ENCODE data around the gene PREX1. TPM values are rescaled to one million over a fixed set of nuclear protein-coding genes. Genes with fewer than 3 reads are reported as not detected.
"Not testable (repeated sequence)": the region's sequence is repeated elsewhere in the genome, so short reads cannot be mapped to it uniquely, and the experiment has no call there.

The PREX1 gene
- polyA plus RNA-seq, 3 donors, result 13.0 to 17.3 (median 14.3) TPM

DNA sequence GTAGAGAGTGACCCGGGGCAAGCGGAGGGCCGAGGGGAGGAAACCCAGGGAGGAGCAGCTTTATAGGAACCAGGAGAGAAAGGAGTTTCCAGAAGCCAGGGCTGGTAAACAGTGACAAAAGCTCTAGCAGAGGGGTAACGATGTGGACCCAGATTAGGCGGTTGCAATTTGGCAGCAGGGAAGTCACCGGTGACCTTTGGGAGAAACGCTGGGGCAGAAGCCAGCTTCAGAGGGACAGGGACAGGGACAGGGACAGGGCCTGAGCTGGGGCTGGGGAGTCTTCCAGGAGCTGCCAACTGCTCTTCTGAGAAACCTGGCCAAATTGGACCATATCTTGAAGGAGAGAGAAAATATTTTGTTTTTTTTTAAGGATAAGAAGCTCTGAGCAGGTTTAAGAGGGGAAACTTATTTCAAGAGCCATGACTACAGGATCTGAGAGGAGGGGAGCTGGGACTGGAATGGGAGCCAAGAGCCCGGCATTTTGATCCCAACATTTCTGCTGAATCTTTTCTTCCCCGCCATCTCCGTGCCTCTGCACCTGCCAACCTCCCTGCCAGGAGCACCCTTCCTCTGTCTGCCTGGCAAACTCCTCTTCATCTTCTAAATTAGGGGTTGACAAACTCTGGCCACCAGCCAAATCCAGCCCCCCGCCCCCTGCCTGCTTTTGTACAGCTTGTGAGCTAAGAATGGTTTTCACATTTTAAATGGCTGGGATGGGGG is 22.6 kb upstream of the PREX1 start:
- no peak for DNase-seq

DNA sequence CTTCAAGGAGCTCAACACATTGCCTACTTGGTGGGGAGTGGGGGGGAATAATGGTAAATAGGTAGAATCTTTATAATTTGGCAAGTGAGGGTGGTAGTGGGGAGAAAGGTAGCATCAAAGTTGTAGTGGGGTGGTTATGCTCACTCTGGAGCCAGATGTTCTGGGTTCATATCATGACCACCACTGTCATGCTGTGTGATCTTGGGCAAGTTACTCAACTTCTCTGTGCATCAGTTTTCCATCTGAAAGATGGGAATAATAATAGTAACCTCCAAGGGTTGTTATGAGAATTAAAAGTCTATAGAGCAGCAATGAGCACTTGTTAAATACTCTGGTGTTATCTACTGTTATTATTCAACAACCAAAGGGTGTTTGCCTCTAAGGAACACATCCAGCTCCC is 22.0 kb upstream of the PREX1 start:
- no peak for DNase-seq

DNA sequence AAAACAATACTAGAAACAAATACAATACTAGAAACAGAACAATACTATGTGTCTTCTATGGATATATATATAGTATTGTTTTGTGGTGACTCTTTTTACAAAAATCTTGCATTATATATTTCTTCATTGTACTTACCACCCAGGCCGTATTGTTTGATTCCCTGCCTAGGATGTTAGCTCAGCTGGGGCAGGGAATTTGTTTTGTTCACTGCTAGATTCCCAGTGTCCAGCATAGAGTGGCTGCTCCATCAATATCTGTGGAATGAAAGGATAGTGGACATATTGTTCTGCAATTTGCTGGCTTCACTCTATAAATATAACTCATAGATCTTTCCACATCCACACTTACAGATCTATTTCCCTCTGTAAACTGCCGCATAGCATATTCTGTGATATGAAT is 21.5 kb upstream of the PREX1 start:
- DNase-seq, result no peak

DNA sequence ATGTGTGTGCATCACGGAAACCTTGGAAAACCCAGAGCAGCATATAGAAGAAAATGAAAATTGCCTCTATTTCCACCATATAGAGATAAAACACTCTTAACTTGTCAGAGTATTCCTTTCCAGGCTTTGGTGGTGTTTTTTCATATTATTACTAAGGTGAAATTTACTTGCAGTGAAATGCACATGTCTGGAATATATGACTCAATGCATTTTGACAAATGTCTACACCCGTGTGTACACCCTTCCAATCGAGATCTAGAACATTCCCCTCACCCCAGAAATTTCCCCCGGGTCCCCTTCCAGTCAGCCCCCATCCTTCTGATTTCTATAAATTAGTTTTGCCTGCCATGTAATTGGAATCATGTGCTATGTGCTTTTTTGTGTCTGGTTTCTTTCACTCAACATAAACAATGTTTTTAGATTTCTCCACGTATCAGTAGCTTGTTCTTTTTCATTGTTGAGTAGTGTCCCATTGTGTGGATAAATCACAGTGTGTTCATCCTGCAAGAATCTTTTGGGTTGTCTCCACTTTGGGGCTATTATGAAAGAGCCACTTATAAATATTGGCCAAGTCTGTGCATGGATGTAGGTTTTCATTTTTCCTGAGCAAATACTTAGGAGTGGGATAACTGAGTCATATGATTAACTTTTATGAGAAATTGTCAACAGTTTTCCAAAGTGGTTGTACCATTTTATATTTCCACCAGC is 19.9 kb upstream of the PREX1 start:
- no peak for DNase-seq

DNA sequence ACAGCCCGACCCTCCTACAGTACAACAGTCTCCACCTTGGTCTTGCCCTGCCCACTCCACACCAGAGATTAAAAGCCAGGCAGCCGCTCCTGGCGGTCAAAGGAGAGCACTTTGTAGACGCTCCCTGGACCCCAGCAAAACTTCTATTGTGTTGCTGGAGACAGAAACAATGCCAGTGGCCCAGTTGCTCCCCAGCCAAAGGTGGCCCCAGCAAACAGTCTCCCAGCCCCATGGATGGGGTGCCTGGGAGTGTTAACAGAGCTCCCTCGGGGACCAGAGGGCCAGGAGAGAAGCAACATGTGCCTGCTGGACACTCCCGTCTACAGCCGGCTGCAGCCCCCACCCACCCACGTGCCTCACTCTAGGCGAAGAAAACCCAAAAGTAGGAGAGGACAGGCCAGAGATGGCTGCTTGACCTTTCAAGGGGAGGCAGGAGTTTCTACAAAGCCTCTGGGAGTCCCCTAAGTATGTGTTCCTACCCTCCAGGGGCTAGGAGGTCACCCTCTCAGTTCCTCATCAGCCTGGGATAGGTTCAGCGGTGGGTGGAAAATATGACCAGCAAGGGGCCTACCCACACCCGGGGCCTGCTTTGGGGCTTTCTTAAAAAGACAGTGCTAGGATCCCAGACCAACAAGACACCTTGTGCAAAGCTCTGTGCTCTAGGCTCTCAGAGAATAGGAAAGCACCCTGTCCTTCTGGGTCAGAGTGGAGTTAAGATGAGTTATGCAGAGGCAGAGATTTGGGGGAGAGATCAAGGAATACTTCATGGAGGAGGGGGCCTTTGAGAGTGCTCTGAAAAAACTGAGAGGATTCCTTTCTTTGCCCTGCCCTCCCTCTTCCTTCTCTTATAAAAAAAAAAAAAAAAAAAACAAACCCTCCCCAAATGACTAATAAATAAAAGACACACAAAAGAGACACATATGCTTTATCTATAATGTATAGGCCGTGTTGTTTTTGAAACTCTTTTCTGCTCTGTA is 19.0 kb upstream of the PREX1 start:
- DNase-seq, result no peak

DNA sequence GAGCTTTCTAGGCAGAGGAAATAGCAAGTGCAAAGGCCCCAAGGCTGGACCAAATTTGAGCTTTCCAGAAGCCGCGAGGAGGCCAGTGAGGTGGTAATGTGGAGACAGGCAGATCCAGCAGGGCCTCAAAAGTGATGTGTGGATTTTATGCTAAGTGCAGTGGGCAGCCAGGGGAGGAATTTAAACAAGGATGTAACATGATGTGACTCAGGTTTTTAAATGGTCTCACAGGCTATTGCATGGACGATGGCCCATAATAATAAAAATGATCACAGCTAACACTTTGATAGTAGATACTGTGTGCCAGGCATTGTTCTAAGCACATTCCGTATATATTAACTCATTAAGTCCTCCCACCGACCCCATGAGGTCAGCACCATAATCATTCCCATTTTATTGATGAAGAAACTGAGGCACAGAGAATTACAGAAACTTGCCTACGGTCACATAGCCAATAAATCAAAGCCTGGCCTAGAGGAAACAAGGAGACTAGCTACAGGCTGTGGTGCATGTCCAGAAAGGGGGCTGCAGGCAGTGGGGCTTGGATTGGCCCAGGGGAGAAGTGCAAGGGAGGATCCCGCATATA is 18.0 kb upstream of the PREX1 start:
- DNase-seq, result no peak

DNA sequence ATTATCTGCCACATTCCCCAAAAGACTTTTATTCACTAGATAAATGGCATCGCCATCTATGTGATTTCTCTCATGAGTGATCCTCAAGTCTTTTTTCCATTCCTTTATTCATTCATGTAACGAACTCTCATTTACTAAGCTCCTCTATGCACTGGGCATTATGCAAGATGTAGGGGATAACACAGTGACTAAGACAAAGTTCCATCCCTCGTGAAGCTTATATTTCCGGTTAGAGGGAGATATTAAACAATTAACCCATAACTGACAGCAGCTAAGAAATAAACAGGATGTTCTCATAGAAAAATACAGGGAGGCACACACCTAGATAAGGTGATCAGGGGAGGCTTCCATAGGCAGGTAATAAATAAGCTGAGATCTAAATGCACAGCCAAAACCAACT is 17.2 kb upstream of the PREX1 start:
- no peak for DNase-seq

DNA sequence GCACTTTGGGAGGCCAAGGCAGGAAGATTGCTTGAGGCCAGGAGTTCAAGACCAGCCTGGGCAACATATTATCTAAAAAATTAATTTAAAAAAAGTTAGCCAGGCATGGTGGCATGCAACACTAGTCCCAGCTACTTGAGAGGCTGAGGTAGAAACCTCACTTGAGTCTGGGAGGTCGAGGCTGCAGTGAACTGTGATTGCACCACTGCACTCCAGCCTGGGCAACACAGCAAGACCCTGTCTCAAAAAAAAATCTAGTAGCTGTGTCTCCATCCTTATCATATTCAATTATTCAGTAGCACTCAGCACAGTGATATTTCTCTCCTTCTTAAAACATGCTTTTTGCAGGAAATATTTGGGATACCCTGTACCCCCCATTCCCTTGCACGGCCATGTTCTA is 16.1 kb upstream of the PREX1 start:
- DNase-seq, result not testable (repeated sequence)

DNA sequence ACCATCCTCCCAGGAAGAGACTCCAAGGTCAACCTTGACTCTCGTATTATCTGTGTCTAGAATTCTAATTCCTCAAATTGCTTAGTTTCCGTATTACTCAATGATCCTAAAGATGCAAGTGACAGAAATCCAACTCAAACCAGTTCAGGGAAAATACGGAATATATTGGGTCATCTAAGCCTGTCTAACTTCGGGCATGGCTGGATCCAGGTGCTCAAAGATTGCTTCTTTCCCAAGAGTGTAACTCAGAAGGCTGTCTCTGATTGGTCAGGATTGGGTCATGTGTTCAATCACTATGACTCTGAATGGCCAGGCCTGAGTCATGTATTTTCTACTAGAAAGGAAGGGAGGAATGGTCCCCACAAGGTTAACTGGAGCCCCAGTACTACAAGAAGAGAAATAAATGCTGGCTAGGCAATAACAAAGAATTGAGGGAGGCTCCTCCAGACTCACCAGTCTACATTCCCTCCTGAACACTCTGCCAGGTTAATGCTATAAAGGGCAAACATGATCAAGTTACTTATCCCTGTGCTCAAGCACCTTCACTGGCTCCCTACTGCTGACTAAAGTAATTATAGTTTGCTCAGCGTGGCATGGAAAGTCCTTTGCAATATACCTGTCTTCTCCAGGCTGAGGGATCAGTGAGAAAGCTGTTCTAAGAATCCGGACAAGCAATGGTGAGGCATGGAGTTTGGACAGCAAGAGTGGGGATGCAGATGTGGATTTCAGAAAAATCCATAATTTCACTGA is 15.4 kb upstream of the PREX1 start:
- DNase-seq, result no peak

DNA sequence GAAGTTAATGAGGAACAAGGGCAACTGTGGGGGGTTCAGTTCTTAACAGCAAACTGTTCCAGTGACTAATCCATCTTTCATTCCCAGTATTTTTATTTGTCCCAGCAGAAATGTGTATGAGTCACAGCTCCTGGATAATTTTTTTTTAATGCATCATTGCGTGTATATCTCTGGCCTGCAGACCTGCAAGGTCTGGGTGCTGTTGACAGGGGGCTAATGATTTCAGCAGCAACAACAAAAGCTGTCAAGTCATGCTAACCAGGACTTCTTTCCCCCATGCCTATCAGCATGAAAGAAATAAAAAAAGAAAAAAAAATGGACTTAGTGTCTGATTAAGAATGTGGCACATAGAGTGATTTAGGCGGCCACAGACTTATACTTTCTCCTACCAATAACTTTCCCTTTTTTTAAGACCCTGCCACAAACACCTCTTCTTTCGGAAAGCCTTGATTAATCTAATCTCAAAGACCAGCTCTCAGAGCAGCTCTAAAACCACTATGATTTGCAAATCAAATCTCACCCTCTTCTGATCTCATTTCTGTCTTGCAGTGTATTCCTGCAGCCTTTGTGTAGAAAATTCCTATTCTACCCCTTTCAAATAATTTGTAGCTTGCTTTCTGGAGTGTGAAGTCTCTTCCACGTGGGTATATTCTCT is 14.2 kb upstream of the PREX1 start:
- DNase-seq, result no peak

DNA sequence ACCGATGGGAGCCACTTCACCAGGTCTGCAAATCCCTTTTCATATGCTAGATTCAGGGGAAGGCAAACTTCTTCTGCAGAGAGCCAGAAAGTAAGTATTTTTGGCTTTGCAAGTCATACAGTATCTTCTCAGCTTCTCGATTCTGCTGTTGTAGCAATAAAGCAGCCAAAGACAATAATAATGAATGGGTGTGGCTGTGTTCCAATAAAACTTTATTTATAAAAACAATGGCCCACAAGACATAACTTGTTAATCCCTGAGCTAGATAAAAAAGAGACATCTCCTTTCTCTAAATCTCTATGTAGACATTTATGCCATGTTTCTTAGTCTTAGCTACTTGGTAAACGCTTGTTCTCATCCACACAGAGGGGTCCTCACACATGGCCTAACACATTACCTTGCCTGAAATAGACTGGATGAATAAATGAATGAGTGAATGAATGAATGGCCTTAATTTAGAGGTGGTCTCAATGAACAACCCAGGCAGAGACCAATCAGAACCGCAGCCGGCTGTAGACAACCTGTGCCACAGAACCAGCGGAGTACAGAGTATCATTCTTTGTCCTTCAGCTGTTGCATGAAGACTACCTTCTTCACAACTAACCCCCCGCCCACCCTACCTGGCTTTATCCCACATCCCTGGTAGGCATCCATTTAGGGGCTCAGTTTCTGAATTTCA is 13.5 kb upstream of the PREX1 start:
- no peak for DNase-seq

DNA sequence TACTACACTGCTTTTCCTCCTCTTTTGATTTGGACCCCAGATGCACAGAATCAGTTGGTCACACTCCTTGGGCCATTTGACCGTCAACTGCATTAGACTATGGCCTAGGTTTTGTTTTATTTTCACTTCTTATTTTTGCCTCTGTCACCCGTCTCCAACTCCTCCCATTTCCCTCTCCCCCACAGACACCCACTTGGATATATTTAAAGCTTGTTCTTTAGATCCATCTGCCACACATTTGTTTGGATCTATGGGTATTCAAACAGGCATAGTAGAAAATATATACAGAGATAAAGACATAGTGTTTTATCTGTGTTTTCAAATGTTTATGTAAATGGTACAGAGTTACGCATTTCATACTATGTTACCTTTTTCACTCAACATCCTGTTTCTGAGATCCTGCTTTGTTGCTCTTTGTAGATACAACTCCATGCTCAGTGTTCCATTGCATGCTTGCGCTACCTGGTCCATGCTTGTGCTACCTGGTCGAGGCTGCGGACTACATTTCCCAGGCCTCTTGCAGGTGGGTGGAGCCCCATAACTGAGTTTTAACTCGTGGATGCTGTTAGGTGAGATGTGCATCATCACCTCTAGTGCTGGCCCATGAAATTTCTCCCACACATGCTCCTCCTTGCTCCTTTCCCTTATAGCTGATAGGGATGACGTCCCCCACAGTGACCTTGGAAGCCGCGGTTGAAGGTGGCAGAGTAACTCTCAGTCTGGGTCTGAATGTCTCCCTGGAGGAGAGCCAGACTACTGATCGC is 11.5 kb upstream of the PREX1 start:
- no peak for DNase-seq

DNA sequence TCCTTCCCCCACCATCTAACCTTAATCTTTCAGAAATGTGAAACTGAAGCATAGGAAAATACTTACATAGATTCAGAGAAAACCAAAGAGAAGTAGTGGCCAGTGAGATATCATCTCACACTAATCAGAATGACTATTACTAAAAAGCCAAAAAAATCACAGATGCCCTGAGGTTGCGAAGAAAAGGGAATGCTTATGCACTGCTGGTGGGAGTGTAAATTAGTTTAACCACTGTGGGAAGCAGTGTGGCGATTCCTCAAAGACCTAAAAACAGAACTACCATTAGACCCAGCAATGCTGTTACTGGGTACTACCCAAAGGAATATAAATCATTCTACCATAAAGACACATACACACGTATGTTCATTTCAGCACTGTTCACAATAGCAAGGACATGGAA is 9.2 kb upstream of the PREX1 start:
- no peak for DNase-seq

DNA sequence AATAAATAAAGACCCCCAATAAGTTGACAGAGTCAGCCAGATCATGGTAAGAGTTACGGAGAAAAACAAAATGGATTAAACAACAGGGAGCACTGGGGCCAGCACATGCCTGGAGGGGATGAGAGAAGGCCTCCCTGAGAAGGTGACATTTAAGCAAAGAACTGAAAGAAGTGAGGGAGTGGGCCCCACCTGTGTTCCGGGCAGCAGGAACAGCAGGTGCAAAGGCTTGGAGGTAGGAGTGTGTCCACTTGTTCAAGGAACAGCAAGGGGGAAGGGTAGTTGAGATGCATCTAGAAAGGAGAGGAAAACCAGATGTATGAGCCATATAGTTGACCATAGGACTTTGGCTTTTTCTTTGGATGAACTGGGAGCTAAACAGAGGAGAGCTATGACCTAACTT is 7.6 kb upstream of the PREX1 start:
- no peak for DNase-seq

DNA sequence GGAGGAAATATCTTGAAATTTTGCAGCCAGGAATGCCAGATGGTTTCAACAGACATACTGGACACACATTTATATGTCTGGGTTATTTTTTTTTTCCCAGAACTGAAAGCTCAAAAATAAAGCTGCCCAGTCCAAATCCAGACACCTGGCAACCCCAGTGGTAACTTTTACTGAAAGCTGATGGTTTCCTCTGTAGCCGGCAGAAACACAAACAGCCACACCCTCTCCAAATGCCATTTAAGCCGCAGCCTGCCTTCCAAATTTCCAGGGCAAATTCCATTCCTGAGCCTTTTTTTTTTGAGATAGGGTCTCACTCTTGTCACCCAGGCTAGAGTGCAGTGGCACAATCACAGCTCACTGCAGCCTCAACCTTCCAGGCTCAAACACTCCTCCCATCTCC is 6.5 kb upstream of the PREX1 start:
- DNase-seq, result no peak

DNA sequence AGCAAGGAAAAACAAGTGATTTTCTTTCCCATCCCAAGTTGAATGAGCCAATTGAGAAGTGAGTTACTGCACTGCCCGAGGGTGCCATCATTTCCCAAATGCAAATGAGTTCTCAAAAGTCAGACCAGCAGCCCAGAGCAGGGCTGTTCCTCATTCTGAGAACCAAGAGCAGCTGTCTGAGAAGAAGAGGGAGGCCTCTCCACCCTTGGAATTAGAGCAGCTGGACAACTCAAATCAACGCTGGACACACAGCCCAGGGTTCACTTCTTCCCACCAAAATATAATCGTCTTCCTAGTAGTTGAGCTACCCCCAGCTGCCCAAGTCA is 4.6 kb upstream of the PREX1 start:
- no peak for DNase-seq

DNA sequence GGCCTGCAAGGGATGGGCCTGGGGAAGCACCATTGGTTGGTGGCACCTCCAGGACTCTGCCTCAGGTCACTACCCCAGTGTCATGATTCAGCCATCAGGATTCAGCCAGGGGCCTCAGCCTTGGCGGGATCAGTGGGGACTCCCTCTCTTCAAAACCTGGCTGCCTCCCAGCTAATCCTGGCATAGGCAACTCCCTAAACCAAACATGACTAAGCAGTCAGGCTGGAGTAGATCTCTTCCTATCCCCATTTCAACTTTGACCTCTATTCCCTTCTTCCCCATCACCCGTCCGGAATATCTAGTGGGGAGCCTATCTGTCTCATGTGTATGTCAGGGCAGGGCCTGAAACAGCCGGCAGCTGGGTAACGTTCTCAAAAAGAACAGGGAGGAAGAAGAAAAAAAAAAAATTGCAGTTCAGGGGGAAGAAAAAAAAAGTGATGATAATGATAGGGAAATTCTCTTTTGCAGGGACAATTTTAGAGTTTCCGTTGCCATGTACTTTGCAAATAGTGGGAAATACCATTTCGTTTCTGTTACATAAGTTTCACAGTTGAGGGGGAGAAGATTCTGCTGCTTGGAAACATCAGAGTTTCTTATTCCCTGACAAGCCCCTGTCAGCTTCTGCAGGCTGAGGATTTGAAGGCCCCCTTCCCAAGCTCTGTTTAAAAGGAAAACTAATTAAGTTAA is 4.1 kb upstream of the PREX1 start:
- no peak for DNase-seq

DNA sequence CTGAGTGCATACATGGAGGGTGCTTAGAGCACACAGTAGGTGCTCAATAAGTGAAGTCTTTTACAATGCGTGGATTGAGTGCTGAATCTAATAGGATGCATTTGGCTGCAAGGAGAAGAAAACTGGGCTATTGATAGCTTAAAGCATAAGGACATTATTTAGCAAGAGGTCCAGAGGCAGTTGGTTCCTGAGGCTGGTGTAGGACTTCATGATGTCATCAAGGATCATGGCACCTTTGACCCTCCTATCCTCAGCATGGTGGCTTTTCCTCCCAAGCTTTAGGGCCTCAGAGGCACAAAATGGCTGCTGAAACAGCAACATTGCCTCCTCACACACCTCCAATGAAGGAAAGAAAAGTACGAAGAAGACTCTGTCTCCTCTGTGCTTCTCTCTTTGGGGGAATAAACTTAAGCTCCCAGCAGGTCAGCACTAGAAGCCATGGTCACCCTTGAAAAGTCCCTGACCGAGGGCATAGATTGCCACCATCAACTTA is 3.1 kb upstream of the PREX1 start:
- DNase-seq, result no peak

DNA sequence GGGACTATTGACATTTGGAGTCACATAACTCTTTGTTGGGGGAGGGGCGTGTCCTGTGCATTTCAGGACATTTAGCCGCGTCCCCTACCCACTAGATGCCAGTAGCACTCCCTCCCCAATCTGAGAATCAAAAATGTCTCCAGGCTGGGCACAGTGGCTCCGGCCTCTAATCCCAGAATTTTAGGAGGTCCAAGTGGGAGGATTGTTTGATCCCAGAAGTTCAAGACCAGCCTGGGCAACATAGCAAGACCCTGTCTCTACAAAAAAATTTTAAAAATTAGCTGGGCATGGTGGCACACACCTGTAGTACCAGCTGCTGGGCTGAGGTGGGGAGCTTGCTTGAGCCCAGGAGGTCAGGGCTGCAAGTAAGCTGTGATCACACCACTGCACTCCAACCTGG is 2.1 kb upstream of the PREX1 start:
- DNase-seq, result no peak
